ENCODE data around the gene ITGB2.
"Not testable (repeated sequence)": the region's sequence is repeated elsewhere in the genome, so short reads cannot be mapped to it uniquely, and the experiment has no call there.

The ITGB2 gene

GRCh38 chr21:44879238-44879637 is 41.5 kb downstream of the ITGB2 start:
- DNase-seq = not testable (repeated sequence)

- DNase-seq = no peak
Measured at GRCh38 chr21:44878053-44878982, 42.4 kb downstream of the ITGB2 start.

- no peak for DNase-seq
Measured at GRCh38 chr21:44876849-44877575, 43.7 kb downstream of the ITGB2 start.

- no peak for DNase-seq
Measured at GRCh38 chr21:44875316-44875700, 45.4 kb downstream of the ITGB2 start.

- no peak for DNase-seq
Measured at GRCh38 chr21:44874497-44875315, 46.0 kb downstream of the ITGB2 start.

GRCh38 chr21:44874240-44874496 is 46.5 kb downstream of the ITGB2 start:
- DNase-seq = no peak

GRCh38 chr21:44873356-44874239 is 47.1 kb downstream of the ITGB2 start, which contains the start of gene PTTG1IP:
Gene PTTG1IP, minus strand, starts transcription at chr21:44873690. Its CDS starts 74 bp downstream, at chr21:44873616.
- DNase-seq = peak; percentile 94

- DNase-seq = no peak
Measured at GRCh38 chr21:44872649-44873355, 47.9 kb downstream of the ITGB2 start.

GRCh38 chr21:44872323-44872648 is 48.4 kb downstream of the ITGB2 start:
- no peak for DNase-seq

- no peak for DNase-seq
Measured at GRCh38 chr21:44871576-44872269, 49.0 kb downstream of the ITGB2 start.

GRCh38 chr21:44870748-44871495 is 49.8 kb downstream of the ITGB2 start:
- no peak for DNase-seq

- no peak for DNase-seq
Measured at GRCh38 chr21:44869781-44870747, 50.6 kb downstream of the ITGB2 start.

GRCh38 chr21:44868707-44869106 is 52.0 kb downstream of the ITGB2 start:
- no peak for DNase-seq

GRCh38 chr21:44867999-44868700 is 52.5 kb downstream of the ITGB2 start:
- DNase-seq = no peak

GRCh38 chr21:44867464-44867863 is 53.2 kb downstream of the ITGB2 start:
- DNase-seq = no peak

- no peak for DNase-seq
Measured at GRCh38 chr21:44866780-44867179, 53.9 kb downstream of the ITGB2 start.

GRCh38 chr21:44865561-44866280 is 55.0 kb downstream of the ITGB2 start:
- DNase-seq = no peak

Measured in GOT3 (cell line).